ENCODE data around the gene ZNF860.

DNA sequence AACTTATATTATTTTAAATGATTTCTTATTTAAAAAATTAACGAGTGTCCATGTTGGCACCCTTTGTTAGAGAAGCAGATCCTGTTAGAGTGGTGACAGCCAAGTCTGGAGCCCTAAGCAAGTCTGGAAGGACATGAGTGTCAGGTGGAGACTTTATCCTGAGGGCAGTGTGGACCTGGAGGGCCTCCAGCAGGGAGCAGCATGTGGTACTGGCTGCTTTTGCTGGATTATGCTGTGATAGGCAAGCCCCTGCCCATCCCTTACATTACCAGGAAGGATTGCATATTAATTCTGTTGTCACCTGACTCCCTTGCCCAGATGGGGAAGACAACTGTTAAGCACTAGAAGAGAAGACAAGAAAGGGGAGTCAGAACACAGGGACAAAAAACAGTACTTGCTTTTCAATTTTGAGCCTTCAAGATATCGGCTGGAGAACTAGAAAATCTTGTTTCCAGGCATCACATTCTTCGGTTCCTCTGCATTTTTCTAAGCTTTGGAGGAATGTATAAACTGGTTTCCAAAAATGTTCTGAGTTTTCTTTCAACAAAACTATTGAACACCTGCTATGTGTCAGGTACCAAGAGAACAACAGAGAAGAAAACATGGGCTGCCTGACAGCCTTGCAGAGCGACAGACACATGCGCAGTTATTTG lies 22.7 kb downstream of the ZNF860 start:
- TF ChIP-seq, protein P1, sequence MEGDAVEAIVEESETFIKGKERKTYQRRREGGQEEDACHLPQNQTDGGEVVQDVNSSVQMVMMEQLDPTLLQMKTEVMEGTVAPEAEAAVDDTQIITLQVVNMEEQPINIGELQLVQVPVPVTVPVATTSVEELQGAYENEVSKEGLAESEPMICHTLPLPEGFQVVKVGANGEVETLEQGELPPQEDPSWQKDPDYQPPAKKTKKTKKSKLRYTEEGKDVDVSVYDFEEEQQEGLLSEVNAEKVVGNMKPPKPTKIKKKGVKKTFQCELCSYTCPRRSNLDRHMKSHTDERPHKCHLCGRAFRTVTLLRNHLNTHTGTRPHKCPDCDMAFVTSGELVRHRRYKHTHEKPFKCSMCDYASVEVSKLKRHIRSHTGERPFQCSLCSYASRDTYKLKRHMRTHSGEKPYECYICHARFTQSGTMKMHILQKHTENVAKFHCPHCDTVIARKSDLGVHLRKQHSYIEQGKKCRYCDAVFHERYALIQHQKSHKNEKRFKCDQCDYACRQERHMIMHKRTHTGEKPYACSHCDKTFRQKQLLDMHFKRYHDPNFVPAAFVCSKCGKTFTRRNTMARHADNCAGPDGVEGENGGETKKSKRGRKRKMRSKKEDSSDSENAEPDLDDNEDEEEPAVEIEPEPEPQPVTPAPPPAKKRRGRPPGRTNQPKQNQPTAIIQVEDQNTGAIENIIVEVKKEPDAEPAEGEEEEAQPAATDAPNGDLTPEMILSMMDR (IDR thresholded peaks at IDR 0.05), result no peak
- no peak for TF ChIP-seq EZH2 (IDR thresholded peaks at IDR 0.05; ENCODE audit: borderline replicate concordance, insufficient read depth, low read depth, low read length, poor library complexity, severe bottlenecking)
